ENCODE results near the gene PI4KB.
A peak's percentile ranks its signal among the peaks of the same experiment; 100 is the strongest.
"Not testable (repeated sequence)": the region's sequence is repeated elsewhere in the genome, so short reads cannot be mapped to it uniquely, and the experiment has no call there.

The PI4KB gene

GRCh38 chr1:151275341-151275740 lies 51.9 kb downstream of the PI4KB start:
- DNase-seq, result not testable (repeated sequence)

DNA sequence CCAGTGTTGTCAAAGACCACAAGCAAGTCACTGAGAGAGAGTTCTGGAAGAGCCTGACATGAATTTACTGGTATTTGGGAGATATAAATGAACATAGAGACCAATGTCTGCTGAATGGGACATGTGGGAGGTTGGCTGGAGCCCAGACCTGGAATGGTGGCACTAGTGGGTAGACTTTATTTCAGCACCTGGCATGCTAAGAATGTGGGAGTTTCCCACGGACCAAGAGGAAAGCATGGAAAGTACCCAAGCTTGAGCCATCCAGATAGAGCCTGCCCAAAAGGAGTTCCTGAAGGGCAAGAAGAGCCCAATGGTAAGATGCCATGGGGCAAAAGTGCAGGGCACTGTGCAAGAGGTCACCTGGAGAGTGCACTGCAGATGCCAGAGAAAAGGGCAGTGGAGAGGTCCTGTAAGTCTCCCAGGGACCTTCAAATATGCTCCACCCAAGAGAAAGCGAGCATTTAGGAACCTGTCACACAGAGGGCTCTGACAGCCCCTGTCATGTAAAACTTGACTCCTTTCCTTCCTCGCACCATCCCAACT lies 53.2 kb downstream of the PI4KB start:
- DNase-seq, result no peak

GRCh38 chr1:151267760-151268159 lies 59.5 kb downstream of the PI4KB start:
- no peak for DNase-seq

DNA sequence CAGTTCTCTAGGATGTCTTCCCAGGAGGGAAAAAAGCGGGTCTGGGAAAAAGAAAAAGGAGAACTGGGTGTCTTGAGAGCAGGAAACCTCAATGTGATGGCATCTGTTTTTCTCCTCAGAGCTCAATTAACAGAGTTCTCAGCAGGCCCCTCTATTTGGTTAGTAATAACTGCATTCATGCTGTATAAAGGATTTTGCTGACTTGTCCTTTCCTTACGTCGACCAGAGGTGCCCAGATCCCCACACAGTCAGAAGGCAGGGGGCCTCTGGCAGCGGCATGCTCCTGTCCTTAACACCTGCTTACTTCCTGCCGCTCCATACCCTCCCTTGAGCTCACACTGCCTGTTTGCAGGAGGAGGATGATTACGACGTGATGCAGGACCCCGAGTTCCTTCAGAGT lies 60.4 kb downstream of the PI4KB start:
- no peak for DNase-seq

GRCh38 chr1:151266315-151266714 lies 60.9 kb downstream of the PI4KB start:
- no peak for DNase-seq

DNA sequence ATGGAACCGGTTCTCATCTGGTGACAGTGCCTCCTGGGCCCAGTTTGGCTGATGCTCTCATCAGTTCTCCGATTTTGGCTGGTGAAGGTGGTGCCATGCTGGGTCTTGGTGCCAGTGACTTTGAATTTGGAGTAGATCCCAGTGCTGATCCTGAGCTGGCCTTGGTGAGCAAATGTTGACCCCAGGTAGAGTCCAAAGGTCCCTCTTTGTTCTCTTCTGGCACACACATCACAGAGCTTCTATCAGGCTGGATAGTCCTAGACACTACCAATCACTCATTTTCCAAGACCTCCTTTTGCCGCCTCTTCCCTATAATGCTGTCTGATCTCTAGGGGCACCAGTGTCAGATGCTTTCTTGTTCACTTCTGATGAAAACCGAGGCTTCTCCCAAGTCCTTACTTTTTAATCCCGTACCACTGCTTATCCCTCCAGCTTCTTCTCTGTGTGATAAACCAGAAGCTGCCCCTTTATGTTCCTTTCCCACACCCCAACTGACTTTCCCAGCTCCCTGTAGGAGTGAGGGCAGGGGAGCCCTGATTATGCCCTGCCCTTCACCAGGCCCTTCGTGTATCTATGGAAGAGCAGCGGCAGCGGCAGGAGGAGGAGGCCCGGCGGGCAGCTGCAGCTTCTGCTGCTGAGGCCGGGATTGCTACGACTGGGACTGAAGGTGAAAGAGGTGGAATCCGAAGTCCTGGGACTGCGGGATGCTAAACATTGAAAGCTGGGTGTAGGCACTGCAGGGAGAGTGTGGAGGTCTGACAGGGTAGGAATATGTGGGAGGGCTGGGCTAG lies 61.6 kb downstream of the PI4KB start:
- DNase-seq, result no peak

- DNase-seq, result no peak
These were observed 67.9 kb downstream of the PI4KB start for GRCh38 chr1:151259351-151259750.

DNA sequence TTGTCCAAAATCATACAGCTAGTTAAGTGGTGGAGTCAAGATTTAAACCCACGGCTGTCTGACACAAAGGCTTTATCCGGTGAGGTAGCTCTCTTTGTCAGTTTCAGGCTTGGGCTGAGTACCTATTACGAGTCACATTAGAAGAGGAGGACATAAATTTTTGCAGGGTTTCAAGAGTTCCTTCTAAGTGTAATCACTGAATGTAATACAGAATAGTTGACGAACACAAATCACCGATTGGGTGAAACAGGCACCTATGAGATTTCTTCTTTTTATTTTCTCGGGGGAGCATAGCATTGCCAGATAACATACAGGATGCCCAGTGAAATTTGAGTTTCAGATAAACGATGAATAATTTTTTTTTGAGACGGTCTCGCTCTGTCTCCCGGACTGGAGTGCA lies 71.8 kb downstream of the PI4KB start:
- DNase-seq, result no peak

DNA sequence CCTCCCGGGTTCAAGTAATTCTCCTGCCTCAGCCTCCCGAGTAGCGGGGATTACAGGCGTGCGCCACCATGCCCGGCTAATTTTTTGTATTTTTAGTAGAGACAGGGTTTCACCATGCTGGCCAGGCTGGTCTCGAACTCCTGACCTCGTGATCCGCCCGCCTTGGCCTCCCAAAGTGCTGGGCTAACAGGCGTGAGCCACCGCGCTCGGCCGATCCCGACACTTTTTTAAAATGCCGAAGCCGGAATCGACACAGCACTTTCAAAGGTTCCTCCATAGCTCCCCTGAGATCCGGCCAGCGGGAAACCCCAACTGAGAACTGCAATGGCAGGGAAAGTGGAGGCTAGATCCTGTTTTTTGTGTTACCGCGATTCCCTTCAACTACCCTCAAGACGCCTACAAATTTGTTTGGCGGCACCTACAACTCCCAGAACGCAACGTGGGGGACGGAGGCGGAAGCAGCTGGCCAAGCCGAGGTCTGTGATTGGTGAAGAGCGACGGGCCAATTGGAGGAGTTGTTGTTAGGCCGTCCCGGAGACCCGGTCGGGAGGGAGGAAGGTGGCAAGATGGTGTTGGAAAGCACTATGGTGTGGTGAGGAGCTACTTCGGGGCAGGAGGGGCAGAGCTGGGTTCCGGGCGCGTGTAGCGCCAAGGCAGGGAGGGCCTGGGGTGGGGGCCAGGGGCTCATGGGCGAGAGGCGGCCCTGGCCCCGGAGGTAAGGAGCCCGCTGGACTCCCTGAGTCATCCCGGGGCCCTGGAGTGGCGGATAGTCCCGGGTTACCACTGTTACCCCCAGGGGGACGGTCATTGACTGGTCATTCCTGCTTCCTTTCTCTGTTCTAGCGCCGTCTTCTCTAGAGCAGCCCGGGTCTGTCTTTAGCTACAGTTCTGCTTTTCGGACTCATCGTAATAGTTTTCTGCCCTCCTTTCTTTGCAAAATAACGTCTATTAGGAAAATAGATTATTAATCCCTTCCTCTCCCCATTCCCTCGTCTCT lies 72.7 kb downstream of the PI4KB start, which contains the start of gene PSMD4:
PSMD4 (plus strand) TSS at position 518 of the 997 bp plus-strand sequence; CDS start at position 567, 49 bp downstream.
- DNase-seq, result peak; percentile 87 to 97

DNA sequence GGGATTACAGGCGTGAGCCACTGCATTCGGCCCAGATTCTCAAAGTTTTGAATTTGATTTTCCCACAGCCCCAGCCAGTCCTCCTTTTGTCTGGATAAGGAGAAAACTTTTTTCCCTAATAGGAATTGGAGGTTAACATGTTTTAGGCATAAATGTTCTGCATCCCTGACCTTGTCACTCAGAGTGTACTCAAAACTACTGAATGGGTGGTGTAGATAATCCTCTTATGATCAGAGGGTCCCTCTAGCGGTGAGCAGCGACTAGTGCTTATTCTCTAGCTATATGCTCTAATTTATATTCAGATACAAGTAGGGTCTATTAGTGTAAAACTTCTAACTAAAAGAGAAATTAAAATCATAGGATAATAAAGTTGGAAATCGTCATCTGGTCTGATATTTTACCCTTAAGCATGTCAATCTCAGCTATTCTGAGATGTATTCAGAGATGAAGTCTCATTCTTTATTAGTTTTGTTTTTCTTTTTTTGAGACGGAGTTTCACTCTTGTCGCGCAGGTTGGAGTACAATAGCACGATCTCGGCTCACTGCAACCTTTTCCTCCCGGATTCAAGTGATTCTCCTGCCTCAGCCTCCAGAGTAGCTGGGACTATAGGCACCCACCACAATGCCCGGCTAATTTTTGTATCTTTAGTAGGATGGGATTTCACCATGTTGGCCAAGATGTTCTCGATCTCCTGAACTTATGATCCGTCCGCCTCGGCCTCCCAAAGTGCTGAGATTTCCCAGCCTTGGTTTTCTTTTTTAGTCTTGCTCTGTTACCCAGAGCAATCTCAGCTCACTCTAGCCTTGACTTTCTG lies 75.4 kb downstream of the PI4KB start:
- peak in 1 of 2 donors; percentile 80 for DNase-seq

DNA sequence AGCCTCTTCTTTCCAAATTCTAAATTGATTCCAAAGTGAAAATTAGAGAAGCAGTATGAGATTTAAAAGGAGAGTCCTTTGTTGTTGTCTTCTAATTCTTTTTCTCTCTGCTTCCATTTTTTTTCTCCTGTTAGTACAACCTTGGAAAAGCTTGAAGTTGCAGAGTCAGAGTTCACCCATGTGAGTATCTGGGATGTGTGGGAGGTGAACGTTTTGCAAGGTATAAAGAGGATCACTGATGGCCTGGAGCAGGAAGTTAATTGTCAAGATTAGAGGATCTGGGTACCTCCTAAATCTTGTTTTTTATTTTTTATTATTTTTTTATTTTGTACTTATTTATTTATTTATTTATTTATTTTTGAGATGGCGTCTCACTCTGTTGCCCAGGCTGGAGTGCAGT lies 80.4 kb downstream of the PI4KB start:
- DNase-seq, result no peak

DNA sequence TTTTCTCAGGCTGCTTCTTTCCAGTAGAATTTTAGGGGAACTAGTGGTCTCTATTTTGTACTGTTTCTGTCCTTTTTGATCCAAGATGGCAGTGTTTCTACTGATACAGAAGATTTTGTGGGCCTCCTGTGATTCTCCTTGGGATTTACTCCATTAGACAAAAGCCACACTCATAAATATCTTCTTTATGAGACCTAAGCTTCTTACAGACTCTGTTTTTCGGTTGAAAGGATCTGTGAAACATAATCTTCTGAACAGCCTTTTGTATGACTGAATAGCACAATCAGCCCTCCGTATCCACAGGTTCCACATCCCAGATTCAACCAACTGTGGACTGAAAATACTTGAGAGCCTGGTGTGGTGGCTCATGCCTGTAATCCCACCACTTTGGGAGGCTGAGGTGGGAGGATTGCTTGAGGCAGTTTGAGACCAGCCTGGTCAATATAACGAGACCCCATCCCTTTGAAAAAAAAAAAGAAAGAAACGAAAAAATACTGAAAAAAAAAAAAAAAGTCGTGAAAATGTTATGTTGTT lies 83.5 kb downstream of the PI4KB start:
- no peak for DNase-seq

DNA sequence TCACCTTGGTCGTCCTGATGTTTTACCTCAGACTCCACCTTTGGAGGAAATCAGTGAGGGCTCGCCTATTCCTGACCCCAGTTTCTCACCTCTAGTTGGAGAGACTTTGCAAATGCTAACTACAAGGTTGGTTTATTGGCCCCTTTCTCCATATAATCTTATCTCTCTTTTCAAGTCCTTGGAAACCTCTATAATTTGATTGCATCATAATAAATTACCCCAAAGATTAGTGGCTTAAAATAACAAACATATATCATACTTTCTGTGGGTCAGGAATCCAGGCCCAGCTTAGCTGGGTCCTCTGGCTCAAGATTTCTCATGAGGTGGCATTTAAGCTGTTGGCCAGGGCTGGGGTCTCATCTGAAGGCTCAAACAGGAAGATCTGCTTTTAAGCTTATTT lies 84.8 kb downstream of the PI4KB start:
- no peak for DNase-seq
